ENCODE results near the gene TMEM120A. TPM values are rescaled to one million over a fixed set of nuclear protein-coding genes. Genes with fewer than 3 reads are reported as not detected.
A peak's percentile ranks its signal among the peaks of the same experiment; 100 is the strongest.

The TMEM120A gene
- total RNA-seq, 1 donor from 2014 or later: 33.4 TPM

DNA sequence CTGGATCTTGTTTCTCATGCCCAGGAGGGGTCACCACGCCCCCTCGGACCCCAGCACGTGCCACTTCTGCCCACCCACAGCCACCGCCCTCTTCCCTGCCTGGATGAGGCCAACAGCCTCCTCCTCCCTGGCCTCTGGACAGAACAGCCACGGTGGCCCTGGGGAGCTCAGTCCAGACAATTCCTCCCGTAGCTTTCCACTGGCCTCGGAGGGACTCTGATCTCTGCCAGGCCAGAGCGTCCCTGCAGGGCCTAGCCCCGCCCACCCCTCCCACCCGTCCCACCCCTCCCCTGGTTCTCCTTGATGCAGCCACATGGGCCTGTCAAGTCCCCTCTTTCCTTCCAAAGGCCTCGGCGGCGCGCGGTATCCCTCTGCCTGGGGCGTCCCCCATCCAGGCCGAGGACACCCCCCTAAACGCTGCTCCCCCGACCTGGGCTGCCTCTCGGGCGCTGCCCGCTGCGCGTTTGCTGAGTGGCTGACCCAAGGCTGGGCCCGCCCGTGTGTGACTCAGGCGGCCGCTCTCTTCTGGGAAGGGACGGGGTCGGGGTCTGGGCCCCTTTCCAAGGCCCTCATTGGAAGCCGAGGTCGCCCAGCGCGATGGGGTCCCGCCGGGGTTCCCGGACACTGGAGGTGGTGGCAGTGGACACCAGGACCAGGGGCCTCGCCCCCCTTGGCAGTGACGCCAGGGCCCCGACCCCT lies 557 bp downstream of the TMEM120A start:
- Mint-ChIP-seq H3K27me3 (ENCODE audit: low read depth) (peaks cover 3% of the 10 kb centered on the region), H3K9me3 (no peaks in the 10 kb centered on the region), H3K27ac (ENCODE audit: unreplicated experiment) (no peak overlapping the region), H3K4me1 (peaks cover 31% of the 10 kb centered on the region), H3K4me3 (peak overlapping the region; percentile 87), H3K36me3 (ENCODE audit: low read depth) (peaks cover 13% of the 10 kb centered on the region)
- TF ChIP-seq, protein P1, sequence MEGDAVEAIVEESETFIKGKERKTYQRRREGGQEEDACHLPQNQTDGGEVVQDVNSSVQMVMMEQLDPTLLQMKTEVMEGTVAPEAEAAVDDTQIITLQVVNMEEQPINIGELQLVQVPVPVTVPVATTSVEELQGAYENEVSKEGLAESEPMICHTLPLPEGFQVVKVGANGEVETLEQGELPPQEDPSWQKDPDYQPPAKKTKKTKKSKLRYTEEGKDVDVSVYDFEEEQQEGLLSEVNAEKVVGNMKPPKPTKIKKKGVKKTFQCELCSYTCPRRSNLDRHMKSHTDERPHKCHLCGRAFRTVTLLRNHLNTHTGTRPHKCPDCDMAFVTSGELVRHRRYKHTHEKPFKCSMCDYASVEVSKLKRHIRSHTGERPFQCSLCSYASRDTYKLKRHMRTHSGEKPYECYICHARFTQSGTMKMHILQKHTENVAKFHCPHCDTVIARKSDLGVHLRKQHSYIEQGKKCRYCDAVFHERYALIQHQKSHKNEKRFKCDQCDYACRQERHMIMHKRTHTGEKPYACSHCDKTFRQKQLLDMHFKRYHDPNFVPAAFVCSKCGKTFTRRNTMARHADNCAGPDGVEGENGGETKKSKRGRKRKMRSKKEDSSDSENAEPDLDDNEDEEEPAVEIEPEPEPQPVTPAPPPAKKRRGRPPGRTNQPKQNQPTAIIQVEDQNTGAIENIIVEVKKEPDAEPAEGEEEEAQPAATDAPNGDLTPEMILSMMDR (conservative IDR thresholded peaks at IDR 0.05): no peak
- DNase-seq (ENCODE audit: low read depth, low spot score): peak; percentile 50

DNA sequence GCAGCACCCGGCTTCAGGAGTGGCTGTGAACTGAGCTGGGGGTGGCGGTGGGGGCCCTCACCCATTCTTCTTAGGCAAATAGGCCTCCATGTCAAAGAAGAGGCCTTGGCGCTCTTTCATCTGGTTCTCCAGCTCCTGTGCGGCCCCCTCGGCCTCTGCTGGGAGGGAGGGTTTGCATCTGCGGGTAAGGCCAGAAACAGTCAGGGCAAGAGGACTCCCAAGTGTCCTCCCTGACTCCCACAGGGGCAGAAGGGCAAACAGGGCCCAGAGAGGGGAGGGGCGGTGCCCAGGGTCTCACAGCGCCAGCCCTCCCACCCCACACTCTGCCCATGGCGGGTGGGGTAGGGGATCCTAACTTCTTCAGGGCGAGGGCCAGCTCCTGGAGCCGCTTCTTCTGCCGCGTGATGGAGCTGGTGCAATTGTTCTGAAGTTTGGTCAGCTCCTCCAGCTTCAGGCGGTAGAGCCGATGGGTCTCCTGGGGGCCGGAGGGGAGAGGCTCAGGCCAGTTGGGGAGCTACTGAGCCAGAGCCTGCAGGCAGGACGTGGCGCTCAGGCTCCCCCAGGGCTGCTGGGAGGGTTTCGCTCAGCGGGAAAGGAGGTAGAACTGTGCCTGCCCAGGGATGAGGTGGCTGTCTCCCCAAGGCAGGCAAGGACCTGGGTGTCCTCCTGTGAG lies 2.2 kb downstream of the TMEM120A start:
- Mint-ChIP-seq H3K9me3 (no peaks in the 10 kb centered on the region), H3K4me1 (peaks cover 31% of the 10 kb centered on the region), H3K27ac (ENCODE audit: unreplicated experiment) (no peak overlapping the region)

DNA sequence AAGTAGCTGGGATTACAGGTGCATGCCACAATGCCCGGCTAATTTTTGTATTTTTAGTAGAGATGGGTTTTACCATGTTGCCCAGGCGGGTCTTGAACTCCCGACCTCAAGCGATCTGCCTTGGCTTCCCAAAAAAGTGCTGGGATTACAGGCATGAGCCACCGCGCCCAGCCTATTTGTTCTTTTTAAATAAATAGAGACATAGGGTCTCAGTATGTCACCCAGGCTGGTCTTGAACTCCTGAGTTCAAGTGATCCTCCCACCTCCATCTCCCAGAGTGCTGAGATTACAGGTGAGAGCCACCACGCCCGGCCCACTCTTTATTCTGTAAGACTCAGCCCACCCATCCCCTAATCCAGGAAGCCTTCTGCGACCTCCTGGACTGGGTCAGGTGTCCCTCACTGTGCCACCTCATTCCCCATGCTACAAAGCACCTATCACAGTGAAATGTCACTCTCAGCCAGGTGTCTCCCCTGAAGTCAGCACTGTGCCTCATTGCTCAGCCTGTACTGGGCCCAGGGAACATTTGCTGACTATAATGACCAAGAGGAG lies 2.8 kb downstream of the TMEM120A start:
- Mint-ChIP-seq H3K4me1 (peaks cover 31% of the 10 kb centered on the region), H3K27ac (ENCODE audit: unreplicated experiment) (no peak overlapping the region), H3K9me3 (no peaks in the 10 kb centered on the region), H3K36me3 (ENCODE audit: low read depth) (peaks cover 5% of the 10 kb centered on the region), H3K27me3 (ENCODE audit: low read depth) (peaks cover 3% of the 10 kb centered on the region), H3K4me3 (peak overlapping the region; percentile 61)
- no peak for DNase-seq (ENCODE audit: low read depth, low spot score)
- TF ChIP-seq, protein P1 (conservative IDR thresholded peaks at IDR 0.05): no peak

More for the DNA sequence above, 2.2 kb downstream of the TMEM120A start:
- Mint-ChIP-seq H3K27me3 (ENCODE audit: low read depth) (peaks cover 3% of the 10 kb centered on the region), H3K4me3 (peak overlapping the region; percentile 61), H3K36me3 (ENCODE audit: low read depth) (peaks cover 5% of the 10 kb centered on the region)
- no peak for DNase-seq (ENCODE audit: low read depth, low spot score)
- TF ChIP-seq, protein P1 (conservative IDR thresholded peaks at IDR 0.05): no peak

DNA sequence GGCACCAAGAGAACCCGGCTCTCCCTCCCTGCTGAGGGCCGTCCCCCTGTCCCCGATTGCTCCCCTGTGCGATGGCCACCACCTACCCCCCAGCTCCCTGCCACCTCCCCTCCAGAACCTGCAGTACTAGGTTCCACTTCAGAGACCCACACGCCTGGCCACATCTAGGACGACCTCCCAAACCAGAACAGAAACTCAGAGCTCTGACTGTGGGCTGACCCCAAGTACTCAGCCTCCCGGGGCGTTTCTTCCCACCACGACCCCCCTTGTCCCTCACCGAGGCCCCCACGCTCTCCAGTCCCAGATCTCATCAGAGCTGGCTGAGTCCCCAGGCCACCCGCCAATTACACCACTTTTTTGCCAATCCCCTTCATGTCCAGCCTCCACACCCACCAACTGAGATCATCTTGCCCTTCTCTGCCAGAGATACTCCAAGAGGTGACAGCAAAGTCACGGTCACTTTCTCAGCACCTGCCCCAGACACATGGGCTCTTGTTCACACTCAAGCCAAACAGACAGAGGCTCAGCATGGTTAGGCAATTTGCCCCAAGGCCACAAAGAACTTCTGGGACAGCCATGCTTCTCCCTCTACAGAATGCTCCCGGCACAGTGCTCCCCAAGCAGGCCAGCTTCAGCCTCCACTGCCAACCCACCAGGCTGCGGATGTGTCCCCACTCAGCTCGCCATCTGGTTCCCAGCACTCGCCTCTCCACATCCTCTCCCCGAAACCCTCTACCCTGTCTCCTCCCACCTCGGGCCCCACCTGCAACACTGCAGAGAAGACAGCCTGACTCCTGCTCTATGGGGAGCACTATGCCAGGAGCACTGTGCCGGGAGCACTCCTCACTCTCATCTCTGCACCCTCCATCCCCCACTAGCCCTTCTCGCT lies 4.7 kb downstream of the TMEM120A start:
- no peaks in the 10 kb centered on the region for H3K9me3 Mint-ChIP-seq
- peak overlapping the region; percentile 29 for H3K4me3 Mint-ChIP-seq
- TF ChIP-seq, protein P1 (conservative IDR thresholded peaks at IDR 0.05): no peak
- H3K36me3 Mint-ChIP-seq (ENCODE audit: low read depth): peaks cover 5% of the 10 kb centered on the region
- H3K27ac Mint-ChIP-seq (ENCODE audit: unreplicated experiment): no peak overlapping the region
- peaks cover 25% of the 10 kb centered on the region for H3K4me1 Mint-ChIP-seq
- peaks cover 3% of the 10 kb centered on the region for H3K27me3 Mint-ChIP-seq (ENCODE audit: low read depth)
- no peak for DNase-seq (ENCODE audit: low read depth, low spot score)
